Neural cell (in vitro differentiated cells): ENCODE data around the gene NDST4. TPM values are rescaled to one million over a fixed set of nuclear protein-coding genes. Genes with fewer than 3 reads are reported as not detected.

Experiments used
- H2AFZ ChIP-seq: fragments of 200-600, 300-800 bp; sonication (generic), shearing (Covaris generic); 2 replicates; pipeline ENCODE4 v1.6.0; 2014; ENCODE audit warnings: low read depth, mild to moderate bottlenecking, antibody characterized with exemption, low read length, moderate library complexity
- H3F3A ChIP-seq: fragments of 200-600 bp; shearing (Covaris generic); 2 replicates; pipeline ENCODE4 v1.6.1; 2016; ENCODE audit warnings: mild to moderate bottlenecking, moderate library complexity, mixed read lengths, antibody characterized with exemption, low read length; ENCODE audit not compliant: insufficient read depth, poor library complexity, severe bottlenecking
- H3K27ac ChIP-seq: fragments of 200-600, 300-800 bp; sonication (generic), shearing (Covaris generic); 2 replicates; pipeline ENCODE4 v1.5.1; 2014; ENCODE audit warnings: mild to moderate bottlenecking, low read length, moderate library complexity
- H3K27me3 ChIP-seq: fragments of 300-800, 200-600 bp; sonication (generic), shearing (Covaris generic); 2 replicates; pipeline ENCODE4 v1.6.0; 2014; ENCODE audit warnings: mild to moderate bottlenecking, low read depth, low read length, moderate library complexity; ENCODE audit not compliant: insufficient read depth
- H3K36me3 ChIP-seq: fragments of 300-800, 200-600 bp; sonication (generic), shearing (Covaris generic); 2 replicates; pipeline ENCODE4 v1.5.1; 2014; ENCODE audit warnings: mild to moderate bottlenecking, antibody characterized with exemption, low read length, moderate library complexity; ENCODE audit not compliant: insufficient read depth
- H3K4me2 ChIP-seq: fragments of 300-800, 200-600 bp; sonication (generic), shearing (Covaris generic); 2 replicates; pipeline ENCODE4 v1.6.0; 2014; ENCODE audit warnings: mild to moderate bottlenecking, low read length
- H3K4me3 ChIP-seq: fragments of 300-800, 200-600 bp; sonication (generic), shearing (Covaris generic); 2 replicates; pipeline ENCODE4 v1.5.1; 2014; ENCODE audit warnings: mild to moderate bottlenecking, low read length, moderate library complexity
- H3K79me2 ChIP-seq: fragments of 200-600 bp; shearing (Covaris generic); replicated peaks from 2 replicates; pipeline ENCODE4 v1.6.0; 2014; ENCODE audit warnings: mild to moderate bottlenecking, low read length, moderate library complexity; ENCODE audit not compliant: insufficient read depth
- H3K9ac ChIP-seq: fragments of 300-800, 200-600 bp; sonication (generic), shearing (Covaris generic); 2 replicates; pipeline ENCODE4 v1.6.1; 2016; ENCODE audit warnings: mild to moderate bottlenecking, low read length, mixed read lengths
- H3K9me2 ChIP-seq: fragments of 200-600 bp; shearing (Covaris generic); 2 replicates; pipeline ENCODE4 v1.6.1; 2016; ENCODE audit warnings: mild to moderate bottlenecking, low read length, mixed read lengths; ENCODE audit not compliant: insufficient read depth
- H3K9me3 ChIP-seq: fragments of 200-600, 300-800 bp; sonication (generic), shearing (Covaris generic); 2 replicates; pipeline ENCODE4 v1.6.1; 2016; ENCODE audit warnings: mild to moderate bottlenecking, mixed run types, low read length, moderate library complexity, mixed read lengths
- H4K20me1 ChIP-seq: fragments of 200-600 bp; shearing (Covaris generic); 2 replicates; pipeline ENCODE4 v1.6.1; 2016; ENCODE audit warnings: mild to moderate bottlenecking, mixed run types; ENCODE audit not compliant: insufficient read depth
- CTCF ChIP-seq: fragments of 450-650 bp; IDR thresholded peaks from 2 replicates; pipeline ENCODE4 v1.5.1; 2014; ENCODE audit warnings: antibody characterized with exemption, mild to moderate bottlenecking, moderate library complexity; ENCODE audit not compliant: poor library complexity, severe bottlenecking
- EP300 ChIP-seq: fragments of 450-650 bp; conservative IDR thresholded peaks from 2 replicates; pipeline ENCODE4 v1.6.1; 2014; ENCODE audit warnings: antibody characterized with exemption, mild to moderate bottlenecking, moderate library complexity; ENCODE audit not compliant: poor library complexity, severe bottlenecking
- EZH2 ChIP-seq: fragments of 200-600, 300-800 bp; shearing (Covaris generic), sonication (generic); IDR thresholded peaks from 2 replicates; pipeline ENCODE4 v1.6.1; 2014; ENCODE audit warnings: antibody characterized with exemption, low read length, borderline replicate concordance, mild to moderate bottlenecking; ENCODE audit not compliant: insufficient read depth, poor library complexity, severe bottlenecking
- MXI1 ChIP-seq: fragments of 450-650 bp; conservative IDR thresholded peaks from 2 replicates; pipeline ENCODE4 v1.6.1; 2014; ENCODE audit warnings: antibody characterized with exemption, mild to moderate bottlenecking; ENCODE audit not compliant: poor library complexity, severe bottlenecking
- POLR2AphosphoS5 ChIP-seq: IDR thresholded peaks from 2 replicates; pipeline ENCODE4 v1.6.1; 2012
- RAD21 ChIP-seq: fragments of 450-650 bp; conservative IDR thresholded peaks from 2 replicates; pipeline ENCODE4 v1.6.1; 2014; ENCODE audit warnings: antibody characterized with exemption, mild to moderate bottlenecking, moderate library complexity
- REST ChIP-seq: IDR thresholded peaks from 2 replicates; pipeline ENCODE4 v1.6.1; 2012; ENCODE audit warnings: borderline replicate concordance
- SMC3 ChIP-seq: fragments of 450-650 bp; conservative IDR thresholded peaks from 2 replicates; pipeline ENCODE4 v1.6.1; 2014; ENCODE audit warnings: antibody characterized with exemption, mild to moderate bottlenecking, moderate library complexity; ENCODE audit not compliant: poor library complexity
- TAF1 ChIP-seq: IDR thresholded peaks from 2 replicates; pipeline ENCODE4 v1.6.1; 2012; ENCODE audit warnings: low read depth
- polyA plus RNA-seq: library from polyadenylated mRNA; depleted of rRNA; stranded (reverse); fragments of >200 nt; gene quantifications from 2 replicates; pipeline ENCODE4 v1.2.3, GENCODE V29; 2014

NDST4 gene
- polyA plus RNA-seq, 1 donor from 2014 or later: 1.3 TPM

- TF ChIP-seq SMC3 (no peak), CTCF (no peak), POLR2AphosphoS5 (no peak), EP300 (no peak), REST (no peak), EZH2 (no peak), MXI1 (no peak), TAF1 (no peak), RAD21 (no peak)
- H3F3A ChIP-seq: no peaks in the 10 kb centered on the region
- H3K9me3 ChIP-seq: no peaks in the 10 kb centered on the region
Measured at GRCh38 chr4:115030281-115030680, 83.1 kb downstream of the NDST4 start.

GRCh38 chr4:115028682-115029410, 84.6 kb downstream of the NDST4 start:
- H3K4me3 ChIP-seq: no peak overlapping the region
- no peak overlapping the region for H3K4me2 ChIP-seq
- H3K9ac ChIP-seq: no peak overlapping the region
- no peak overlapping the region for H2AFZ ChIP-seq
- no peaks in the 10 kb centered on the region for H3K9me2 ChIP-seq
- H4K20me1 ChIP-seq: no peaks in the 10 kb centered on the region
- H3K79me2 ChIP-seq: no peaks in the 10 kb centered on the region
- H3K9me3 ChIP-seq: no peaks in the 10 kb centered on the region
- no peak for TF ChIP-seq REST
- TF ChIP-seq EZH2: no peak
- no peak for TF ChIP-seq MXI1
- TF ChIP-seq TAF1: no peak
- TF ChIP-seq EP300: no peak
- no peak for TF ChIP-seq RAD21
- TF ChIP-seq SMC3: no peak
- TF ChIP-seq POLR2AphosphoS5: no peak
- no peak for TF ChIP-seq CTCF
- no peaks in the 10 kb centered on the region for H3K36me3 ChIP-seq
- no peaks in the 10 kb centered on the region for H3K27me3 ChIP-seq
- H3F3A ChIP-seq: no peaks in the 10 kb centered on the region
- H3K27ac ChIP-seq: no peak overlapping the region

More at GRCh38 chr4:115030281-115030680, 83.1 kb downstream of the NDST4 start:
- Histone ChIP-seq H2AFZ (no peak overlapping the region), H3K27ac (no peak overlapping the region), H3K9ac (no peak overlapping the region), H3K79me2 (no peaks in the 10 kb centered on the region), H3K4me2 (no peak overlapping the region), H3K4me3 (no peak overlapping the region), H3K9me2 (no peaks in the 10 kb centered on the region), H4K20me1 (no peaks in the 10 kb centered on the region), H3K36me3 (no peaks in the 10 kb centered on the region), H3K27me3 (no peaks in the 10 kb centered on the region)
